ENCODE results near the gene MPZL2. TPM values are rescaled to one million over a fixed set of nuclear protein-coding genes. Genes with fewer than 3 reads are reported as not detected.
"Not testable (repeated sequence)": the region's sequence is repeated elsewhere in the genome, so short reads cannot be mapped to it uniquely, and the experiment has no call there.

MPZL2 gene
- total RNA-seq, 1 donor from 2014 or later, result 165 TPM

GRCh38 chr11:118310781-118311485 lies 46.8 kb upstream of the MPZL2 start:
- no peaks in the 10 kb centered on the region for H3K9me3 ChIP-seq
- no peak overlapping the region for H3K27ac ChIP-seq
- TF ChIP-seq POLR2A (IDR thresholded peaks at IDR 0.05) (no peak), POLR2AphosphoS5 (IDR thresholded peaks at IDR 0.05; ENCODE audit: insufficient read depth in 1 of 2, low read depth in 1 of 2) (no peak), CTCF (IDR thresholded peaks at IDR 0.05) (no peak)
- no peaks in the 10 kb centered on the region for H3K27me3 ChIP-seq
- peaks cover 9% of the 10 kb centered on the region for H3K4me1 ChIP-seq
- no peaks in the 10 kb centered on the region for H3K36me3 ChIP-seq
- no peak overlapping the region for H3K4me3 ChIP-seq
- intact Hi-C loops (cut with DNase I), result no loop called here
- DNase-seq (ENCODE audit: extremely low spot score in 2 of 2), result no peak

DNA sequence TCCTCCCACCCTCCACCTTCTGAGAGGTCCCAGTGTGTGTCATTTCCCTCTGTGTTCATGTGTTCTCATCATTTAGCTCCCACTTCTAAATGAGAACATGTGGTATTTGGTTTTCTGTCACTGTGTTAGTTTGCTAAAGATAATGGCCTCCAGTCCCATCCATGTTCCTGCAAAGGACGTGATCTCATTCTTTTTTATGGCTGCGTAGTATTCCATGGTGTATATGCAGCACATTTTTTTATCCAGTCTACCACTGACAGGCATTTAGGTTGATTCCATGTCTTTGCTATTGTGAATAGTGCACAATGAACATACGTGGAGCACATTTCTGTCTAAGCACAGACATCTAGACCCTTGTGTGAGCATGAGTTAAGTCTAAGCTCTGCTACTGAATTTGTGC lies 46.2 kb upstream of the MPZL2 start:
- TF ChIP-seq POLR2A (IDR thresholded peaks at IDR 0.05) (no peak), CTCF (IDR thresholded peaks at IDR 0.05) (no peak), POLR2AphosphoS5 (IDR thresholded peaks at IDR 0.05; ENCODE audit: insufficient read depth in 1 of 2, low read depth in 1 of 2) (no peak)
- Histone ChIP-seq H3K4me1 (peaks cover 3% of the 10 kb centered on the region), H3K27me3 (no peaks in the 10 kb centered on the region), H3K27ac (no peak overlapping the region), H3K9me3 (no peaks in the 10 kb centered on the region), H3K4me3 (no peak overlapping the region), H3K36me3 (no peaks in the 10 kb centered on the region)
- intact Hi-C loops (cut with DNase I), result no loop called here
- no peak for DNase-seq (ENCODE audit: extremely low spot score in 2 of 2)

DNA sequence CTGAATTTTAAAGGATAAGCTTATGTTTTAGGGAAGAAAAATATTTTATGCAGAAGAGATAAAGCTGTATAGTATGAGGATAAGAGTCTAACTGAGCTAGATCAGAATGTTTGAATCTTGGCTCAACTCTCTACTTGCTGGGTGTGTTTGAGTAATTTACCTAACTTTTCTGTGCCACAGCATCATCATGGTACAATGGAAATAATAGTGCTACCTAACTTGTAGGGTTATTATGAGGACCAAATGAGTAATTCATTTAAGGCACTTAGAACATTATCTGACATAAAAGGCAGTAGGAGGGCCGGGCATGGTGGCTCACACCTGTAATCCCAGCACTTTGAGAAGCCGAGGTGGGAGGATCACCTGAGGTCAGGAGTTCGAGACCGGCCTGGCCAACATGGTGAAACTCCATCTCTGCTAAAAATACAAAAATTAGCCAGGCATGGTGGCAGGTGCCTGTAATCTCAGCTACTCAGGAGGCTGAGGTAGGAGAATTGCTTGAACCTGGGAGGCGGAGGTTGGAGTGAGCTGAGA lies 45.0 kb upstream of the MPZL2 start:
- H3K27ac ChIP-seq; H3K9me3 ChIP-seq; H3K36me3 ChIP-seq; H3K4me3 ChIP-seq; H3K4me1 ChIP-seq; DNase-seq (ENCODE audit: extremely low spot score in 2 of 2); H3K27me3 ChIP-seq; intact Hi-C loops (cut with DNase I): not testable (repeated sequence)

DNA sequence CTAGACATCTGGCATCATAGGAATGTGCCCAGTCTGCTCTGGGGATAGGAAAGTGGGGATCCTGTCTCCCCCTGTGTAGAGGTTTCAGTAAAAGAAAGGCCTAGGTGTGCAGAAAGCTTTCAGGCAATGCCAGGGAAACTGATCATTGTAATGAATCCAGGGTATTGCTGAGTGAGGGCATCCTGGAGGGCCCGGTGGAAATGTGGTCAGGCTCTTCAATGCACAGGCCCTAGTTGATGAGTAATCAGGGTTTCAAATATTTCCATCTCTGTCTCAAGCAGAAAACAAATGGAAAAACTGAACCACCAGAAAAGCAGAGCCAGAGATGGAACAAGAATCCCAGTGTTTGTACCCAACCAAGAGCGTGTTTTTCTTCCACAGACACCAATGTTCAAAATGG lies 42.5 kb upstream of the MPZL2 start:
- Histone ChIP-seq H3K9me3 (no peaks in the 10 kb centered on the region), H3K4me3 (no peak overlapping the region), H3K27ac (no peak overlapping the region), H3K27me3 (no peaks in the 10 kb centered on the region), H3K36me3 (no peaks in the 10 kb centered on the region), H3K4me1 (no peaks in the 10 kb centered on the region)
- TF ChIP-seq POLR2AphosphoS5 (IDR thresholded peaks at IDR 0.05; ENCODE audit: insufficient read depth in 1 of 2, low read depth in 1 of 2) (no peak), CTCF (IDR thresholded peaks at IDR 0.05) (no peak), POLR2A (IDR thresholded peaks at IDR 0.05) (no peak)
- intact Hi-C loops (cut with DNase I), result no loop called here
- DNase-seq (ENCODE audit: extremely low spot score in 2 of 2), result no peak

DNA sequence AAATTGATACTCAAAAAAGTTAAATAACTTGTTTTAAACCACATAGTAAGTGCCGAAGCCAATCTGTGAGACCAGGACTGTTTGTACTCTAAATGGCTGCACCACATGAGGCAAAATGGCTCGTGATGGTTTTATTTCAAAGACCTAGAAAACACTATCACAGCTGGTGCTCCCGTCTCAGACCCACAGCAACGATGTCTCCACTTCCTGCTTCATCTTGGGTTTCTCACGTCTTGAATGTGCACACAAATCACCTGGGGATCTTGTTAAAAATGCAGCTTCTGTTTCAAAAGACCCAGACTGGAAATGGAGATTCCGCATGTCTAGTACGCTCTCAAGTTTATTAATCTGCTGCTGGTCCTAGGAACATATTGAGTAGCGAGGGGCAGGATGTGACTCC lies 41.6 kb upstream of the MPZL2 start:
- Histone ChIP-seq H3K27ac (no peak overlapping the region), H3K9me3 (no peaks in the 10 kb centered on the region), H3K4me1 (no peaks in the 10 kb centered on the region), H3K4me3 (peak overlapping the region in 1 of 2 donors; percentile 24), H3K36me3 (no peaks in the 10 kb centered on the region), H3K27me3 (no peaks in the 10 kb centered on the region)
- no peak for DNase-seq (ENCODE audit: extremely low spot score in 2 of 2)
- no peak for TF ChIP-seq POLR2AphosphoS5 (IDR thresholded peaks at IDR 0.05; ENCODE audit: insufficient read depth in 1 of 2, low read depth in 1 of 2)
- no peak for TF ChIP-seq POLR2A (IDR thresholded peaks at IDR 0.05)
- TF ChIP-seq CTCF (IDR thresholded peaks at IDR 0.05), result no peak
- intact Hi-C loops (cut with DNase I), result no loop called here
